Measurements from ENCODE around the gene TEX47.

The TEX47 gene

GRCh38 chr7:88775838-88776237, 19.7 kb downstream of the TEX47 start:
- no peak overlapping the region for H3K4me3 ChIP-seq (replicated peaks; ENCODE audit: low read depth, low read length)
- TF ChIP-seq CTCF (IDR thresholded peaks at IDR 0.05; ENCODE audit: low read depth, low read length, missing control alignments), result no peak
- no peak for DNase-seq (ENCODE audit: extremely low read depth, low read depth)

- H3K4me3 ChIP-seq (replicated peaks; ENCODE audit: low read depth, low read length), result no peak overlapping the region
- no peak for DNase-seq (ENCODE audit: extremely low read depth, low read depth)
- no peak for TF ChIP-seq CTCF (IDR thresholded peaks at IDR 0.05; ENCODE audit: low read depth, low read length, missing control alignments)
These were observed 22.8 kb downstream of the TEX47 start for GRCh38 chr7:88772776-88773175.

- DNase-seq (ENCODE audit: extremely low read depth, low read depth), result no peak
- H3K4me3 ChIP-seq (replicated peaks; ENCODE audit: low read depth, low read length), result no peak overlapping the region
- TF ChIP-seq CTCF (IDR thresholded peaks at IDR 0.05; ENCODE audit: low read depth, low read length, missing control alignments), result no peak
These were observed 24.1 kb downstream of the TEX47 start for GRCh38 chr7:88771417-88771816.

GRCh38 chr7:88761779-88762178, 33.8 kb downstream of the TEX47 start:
- no peak overlapping the region for H3K4me3 ChIP-seq (replicated peaks; ENCODE audit: low read depth, low read length)
- TF ChIP-seq CTCF (IDR thresholded peaks at IDR 0.05; ENCODE audit: low read depth, low read length, missing control alignments), result no peak
- DNase-seq (ENCODE audit: extremely low read depth, low read depth), result no peak

- no peak for DNase-seq (ENCODE audit: extremely low read depth, low read depth)
- no peak for TF ChIP-seq CTCF (IDR thresholded peaks at IDR 0.05; ENCODE audit: low read depth, low read length, missing control alignments)
- no peak overlapping the region for H3K4me3 ChIP-seq (replicated peaks; ENCODE audit: low read depth, low read length)
These were observed 35.4 kb downstream of the TEX47 start for GRCh38 chr7:88760136-88760515.

- TF ChIP-seq CTCF (IDR thresholded peaks at IDR 0.05; ENCODE audit: low read depth, low read length, missing control alignments), result no peak
- no peak within 1 kb of the TSS for H3K4me3 ChIP-seq (replicated peaks; ENCODE audit: low read depth, low read length)
- DNase-seq (ENCODE audit: extremely low read depth, low read depth), result no peak
These were observed 36.1 kb downstream of the TEX47 start, which contains the start of gene ZNF804B for GRCh38 chr7:88759230-88760135. TSS of gene ZNF804B (plus strand) at chr7:88759700. CDS start at chr7:88759977, 277 bp downstream.

All from HFF-Myc (cell line).